ENCODE results near the gene PKN2. TPM values are rescaled to one million over a fixed set of nuclear protein-coding genes. Genes with fewer than 3 reads are reported as not detected.
A peak's percentile ranks its signal among the peaks of the same experiment; 100 is the strongest.
"Not testable (repeated sequence)": the region's sequence is repeated elsewhere in the genome, so short reads cannot be mapped to it uniquely, and the experiment has no call there.

PKN2 gene
- total and polyA plus RNA-seq, 8 donors = 5.0 to 118 (median 24.1) TPM

DNA sequence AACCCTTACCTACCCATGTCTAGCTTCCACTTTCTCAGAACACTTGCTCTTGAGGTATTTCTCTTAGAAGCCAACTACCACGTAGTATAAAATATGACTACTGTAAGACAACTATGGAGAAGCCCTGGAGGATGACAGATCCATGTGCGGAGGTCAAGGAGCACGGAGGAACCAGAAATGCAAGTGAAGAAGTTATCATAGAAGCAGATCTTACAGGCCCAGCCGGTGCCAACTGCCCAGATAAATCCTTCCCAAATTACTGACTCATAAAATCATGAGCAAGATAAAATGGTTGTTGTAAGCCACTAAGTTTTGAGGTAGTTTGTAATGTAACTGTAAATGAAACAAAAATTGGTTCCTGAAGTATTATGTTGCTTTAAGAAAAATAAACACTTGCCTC lies 194.7 kb downstream of the PKN2 start:
- H3K27ac ChIP-seq = no peak overlapping the region
- no peaks in the 10 kb centered on the region for H3K27me3 ChIP-seq
- no peak for TF ChIP-seq EP300 (IDR thresholded peaks at IDR 0.05)
- no peak for TF ChIP-seq POLR2AphosphoS5 (IDR thresholded peaks at IDR 0.05)
- TF ChIP-seq, protein P1, sequence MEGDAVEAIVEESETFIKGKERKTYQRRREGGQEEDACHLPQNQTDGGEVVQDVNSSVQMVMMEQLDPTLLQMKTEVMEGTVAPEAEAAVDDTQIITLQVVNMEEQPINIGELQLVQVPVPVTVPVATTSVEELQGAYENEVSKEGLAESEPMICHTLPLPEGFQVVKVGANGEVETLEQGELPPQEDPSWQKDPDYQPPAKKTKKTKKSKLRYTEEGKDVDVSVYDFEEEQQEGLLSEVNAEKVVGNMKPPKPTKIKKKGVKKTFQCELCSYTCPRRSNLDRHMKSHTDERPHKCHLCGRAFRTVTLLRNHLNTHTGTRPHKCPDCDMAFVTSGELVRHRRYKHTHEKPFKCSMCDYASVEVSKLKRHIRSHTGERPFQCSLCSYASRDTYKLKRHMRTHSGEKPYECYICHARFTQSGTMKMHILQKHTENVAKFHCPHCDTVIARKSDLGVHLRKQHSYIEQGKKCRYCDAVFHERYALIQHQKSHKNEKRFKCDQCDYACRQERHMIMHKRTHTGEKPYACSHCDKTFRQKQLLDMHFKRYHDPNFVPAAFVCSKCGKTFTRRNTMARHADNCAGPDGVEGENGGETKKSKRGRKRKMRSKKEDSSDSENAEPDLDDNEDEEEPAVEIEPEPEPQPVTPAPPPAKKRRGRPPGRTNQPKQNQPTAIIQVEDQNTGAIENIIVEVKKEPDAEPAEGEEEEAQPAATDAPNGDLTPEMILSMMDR (IDR thresholded peaks at IDR 0.05) = no peak
- no peak for TF ChIP-seq POLR2A (IDR thresholded peaks at IDR 0.05)
- H3K9me3 ChIP-seq = no peaks in the 10 kb centered on the region
- H3K36me3 ChIP-seq = peaks cover 0 to 49% (median 45%) of the 10 kb centered on the region in 4 donors
- no peak overlapping the region for H3K4me3 ChIP-seq
- intact Hi-C loops (cut with DNase I; ENCODE audit: low total_unique reads) = no loop called here
- 42 to 71% (median 59%) methylated on average over 4 of the region's 4 CpGs for WGBS, 5 donors
- H3K4me1 ChIP-seq = peaks cover 20 to 79% (median 49%) of the 10 kb centered on the region in 4 donors
- no peak for DNase-seq

DNA sequence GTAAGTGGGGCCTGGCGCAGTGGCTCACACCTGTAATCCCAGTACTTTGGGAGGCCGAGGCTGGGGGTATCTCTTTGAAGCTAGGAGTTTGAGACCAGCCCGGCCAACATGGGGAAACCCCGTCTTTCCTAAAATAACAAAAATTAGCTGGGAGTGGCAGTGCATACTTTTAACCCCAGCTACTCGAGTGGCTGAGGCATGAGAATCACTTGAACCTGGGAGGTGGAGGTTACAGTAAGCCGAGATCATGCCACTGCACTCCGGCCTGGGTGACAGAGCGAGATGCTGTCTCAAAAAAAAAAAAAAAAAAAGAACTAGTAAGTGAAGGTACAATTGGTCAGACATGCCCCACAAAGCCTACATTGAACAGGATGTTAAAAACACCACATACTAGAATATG lies 196.6 kb downstream of the PKN2 start:
- H3K4me3 ChIP-seq; H3K27ac ChIP-seq; H3K27me3 ChIP-seq; DNase-seq; H3K9me3 ChIP-seq; intact Hi-C loops (cut with DNase I; ENCODE audit: low total_unique reads): not testable (repeated sequence)
- 74 to 86% (median 80%) methylated on average over 8 of the region's 8 CpGs for WGBS, 5 donors
- Histone ChIP-seq H3K36me3 (peaks cover 8 to 69% (median 65%) of the 10 kb centered on the region in 4 donors), H3K4me1 (peaks cover 20 to 71% (median 41%) of the 10 kb centered on the region in 4 donors)

DNA sequence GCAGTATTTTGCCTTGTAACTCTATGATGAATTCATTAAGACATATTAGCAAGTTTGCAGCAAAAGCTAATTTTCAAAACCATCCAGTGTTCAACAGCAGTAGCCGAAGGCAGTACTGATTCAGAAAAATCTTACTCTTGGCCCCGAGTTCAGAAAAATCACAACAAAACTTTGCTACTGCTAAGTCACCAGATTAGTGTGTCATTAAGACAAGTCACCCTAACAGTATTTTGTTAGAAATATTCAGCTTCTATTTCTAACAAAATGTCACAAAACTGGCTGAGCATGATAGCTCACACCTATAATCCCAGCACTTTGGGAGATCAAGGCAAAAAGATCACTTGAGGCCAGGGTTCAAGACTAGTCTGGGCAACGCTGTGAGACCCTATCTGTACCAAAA lies 199.1 kb downstream of the PKN2 start:
- peak overlapping the region in 1 of 5 donors; percentile 8 for H3K27ac ChIP-seq
- 56 to 71% (median 70%) methylated on average over 3 of the region's 3 CpGs for WGBS, 5 donors
- intact Hi-C loops (cut with DNase I; ENCODE audit: low total_unique reads) = no loop called here
- TF ChIP-seq, protein P1 (IDR thresholded peaks at IDR 0.05) = no peak
- TF ChIP-seq EP300 (IDR thresholded peaks at IDR 0.05) = no peak
- TF ChIP-seq POLR2AphosphoS5 (IDR thresholded peaks at IDR 0.05) = no peak
- no peaks in the 10 kb centered on the region for H3K9me3 ChIP-seq
- H3K36me3 ChIP-seq = peaks cover 8 to 87% (median 82%) of the 10 kb centered on the region in 4 donors
- H3K4me3 ChIP-seq = no peak overlapping the region
- H3K27me3 ChIP-seq = no peaks in the 10 kb centered on the region
- no peak for DNase-seq
- H3K4me1 ChIP-seq = peaks cover 9 to 55% (median 33%) of the 10 kb centered on the region in 4 donors

Small RNA genes within 50 kb of the gene (small RNA-seq; reads per million reads assigned to genes)
- 0 reads per million in 4 donors for gene RNU6-125P

Other genes starting within 250 kb of the PKN2 start
- 10 to 100 TPM; 30.4 to 67.7 (median 33.6) TPM for gene GTF2B, start 207.3 kb downstream of the PKN2 start, total RNA-seq
- 10 to 100 TPM; 21.8 to 40.9 (median 26.1) TPM for gene GTF2B, start 207.3 kb downstream of the PKN2 start, polyA plus RNA-seq